Stimulated activated CD8-positive, alpha-beta memory T cell treated with anti-CD3 and anti-CD28 coated beads, Interleukin-4, amount 100 ng/mL, for 24 hours (primary cell): ENCODE data around the gene TLR6.
"Not testable (repeated sequence)": the region's sequence is repeated elsewhere in the genome, so short reads cannot be mapped to it uniquely, and the experiment has no call there.

Experiments
- DNase-seq: peaks from one replicate; pipeline ENCODE4 v3.0.0-alpha.2; 2020; ENCODE audit warnings: low read depth

The TLR6 gene

GRCh38 chr4:38822748-38823303, 33.8 kb downstream of the TLR6 start:
- no peak for DNase-seq

GRCh38 chr4:38821739-38822138, 34.9 kb downstream of the TLR6 start:
- DNase-seq: no peak

GRCh38 chr4:38820329-38821061, 36.1 kb downstream of the TLR6 start:
- DNase-seq: no peak

GRCh38 chr4:38819569-38819968, 37.0 kb downstream of the TLR6 start:
- no peak for DNase-seq

GRCh38 chr4:38818441-38818976, 38.1 kb downstream of the TLR6 start:
- no peak for DNase-seq

GRCh38 chr4:38815885-38816782, 40.5 kb downstream of the TLR6 start:
- DNase-seq: no peak

GRCh38 chr4:38814386-38814785, 42.2 kb downstream of the TLR6 start:
- no peak for DNase-seq

- no peak for DNase-seq
Measured at GRCh38 chr4:38811297-38811696, 45.3 kb downstream of the TLR6 start.

GRCh38 chr4:38807462-38807861, 49.2 kb downstream of the TLR6 start:
- not testable (repeated sequence) for DNase-seq

GRCh38 chr4:38806251-38806650, 50.4 kb downstream of the TLR6 start:
- not testable (repeated sequence) for DNase-seq

GRCh38 chr4:38805530-38806145, 51.0 kb downstream of the TLR6 start:
- no peak for DNase-seq

GRCh38 chr4:38804654-38805295, 51.8 kb downstream of the TLR6 start, which contains the start of gene TLR1:
TSS of gene TLR1 (minus strand) at chr4:38804791. CDS start at chr4:38798831, 5,960 bp downstream.
- no peak for DNase-seq

GRCh38 chr4:38803833-38804653, 52.6 kb downstream of the TLR6 start:
- DNase-seq: no peak

GRCh38 chr4:38802561-38803355, 53.9 kb downstream of the TLR6 start:
- DNase-seq: no peak

- no peak for DNase-seq
Measured at GRCh38 chr4:38800961-38801450, 55.6 kb downstream of the TLR6 start.

- no peak for DNase-seq
Measured at GRCh38 chr4:38800366-38800765, 56.3 kb downstream of the TLR6 start.

- DNase-seq: no peak
Measured at GRCh38 chr4:38795087-38795486, 61.5 kb downstream of the TLR6 start.

GRCh38 chr4:38794051-38794450, 62.6 kb downstream of the TLR6 start:
- DNase-seq: no peak

- DNase-seq: no peak
Measured at GRCh38 chr4:38791010-38791409, 65.6 kb downstream of the TLR6 start.

GRCh38 chr4:38788317-38788716, 68.3 kb downstream of the TLR6 start:
- DNase-seq: no peak
